Endothelial cell of umbilical vein (primary cell): Measurements from ENCODE around the gene SESTD1. TPM values are rescaled to one million over a fixed set of nuclear protein-coding genes. Genes with fewer than 3 reads are reported as not detected.

Experiments used
- BruUV-seq: library from RNA; stranded (reverse); fragments of 400-500 nt; replicated peaks from 2 replicates; lab custom pipeline; 2021; lab: Mats Ljungman, UMichigan
- CTCF ChIA-PET: fragments of 300-600, 350-600 bp; sonication (Branson Sonifier 250); formaldehyde crosslinking; loops from one replicate; lab custom pipeline; 2021; ENCODE audit warnings: antibody characterized with exemption, inconsistent platforms; lab: Charles Lee
- POLR2A ChIA-PET: fragments of 300-600, 350-600 bp; sonication (Branson Sonifier 250); formaldehyde crosslinking; loops from one replicate; lab custom pipeline; 2021; ENCODE audit warnings: antibody characterized with exemption, inconsistent platforms; lab: Charles Lee
- DNase-seq: peaks from one replicate; pipeline ENCODE4 v3.0.0-alpha.2; 2011; ENCODE audit warnings: low read depth, low spot score
- FAIRE-seq: peaks from 2 replicates; lab custom pipeline; 2011; peaks lifted over from hg19 to GRCh38; lab: Jason Lieb, UNC
- H2AFZ ChIP-seq: 2 replicates; pipeline ENCODE4 v1.6.0; 2012; ENCODE audit warnings: low read depth, low read length, control low read depth, inconsistent platforms
- H3K27ac ChIP-seq: 2 replicates; pipeline ENCODE4 v1.5.1; 2011; ENCODE audit warnings: low read depth, mild to moderate bottlenecking, control low read depth, low read length, moderate library complexity; ENCODE audit not compliant: insufficient read depth
- H3K27me3 ChIP-seq, 2 experiments: 2 replicates each; pipeline versions ENCODE4 v1.6.0 to v1.6.1; 2011; ENCODE audit warnings: low read length in 2 of 2, mixed read lengths in 1 of 2; ENCODE audit not compliant: control insufficient read depth in 2 of 2, insufficient read depth in 2 of 2
- H3K36me3 ChIP-seq, 2 experiments: 2 replicates in 1 of 2; 3 replicates in 1 of 2; pipeline ENCODE4 v1.5.1; 2011; ENCODE audit warnings: low read length in 2 of 2, mild to moderate bottlenecking in 1 of 2, moderate library complexity in 1 of 2; ENCODE audit not compliant: control insufficient read depth in 2 of 2, insufficient read depth in 2 of 2; ENCODE audit errors: extremely low read depth in 1 of 2
- H3K4me1 ChIP-seq: 3 replicates; pipeline ENCODE4 v1.5.1; 2011; ENCODE audit warnings: mild to moderate bottlenecking, low read length; ENCODE audit not compliant: control insufficient read depth, insufficient read depth; ENCODE audit errors: extremely low read depth
- H3K4me2 ChIP-seq: 2 replicates; pipeline ENCODE4 v1.6.1; 2011; ENCODE audit warnings: low read length, control low read depth, mixed read lengths; ENCODE audit not compliant: insufficient read depth
- H3K4me3 ChIP-seq, 3 experiments: fragments of 200-600 bp in 1 of 3; sonication (generic), shearing (Covaris generic) in 1 of 3; replicated peaks in 1 of 3; 2 replicates each; pipeline ENCODE4 v1.5.1; 2011 to 2016; ENCODE audit warnings: control low read depth in 3 of 3, low read length in 3 of 3, mild to moderate bottlenecking in 2 of 3, inconsistent platforms in 1 of 3, low read depth in 1 of 3, moderate library complexity in 1 of 3; ENCODE audit not compliant: insufficient read depth in 1 of 3
- H3K79me2 ChIP-seq: 2 replicates; pipeline ENCODE4 v1.6.0; 2012; ENCODE audit warnings: low read length, inconsistent platforms; ENCODE audit not compliant: control insufficient read depth, insufficient read depth
- H3K9ac ChIP-seq: replicated peaks from 2 replicates; pipeline ENCODE3; 2011; ENCODE audit warnings: low read length, control low read depth; ENCODE audit not compliant: insufficient read depth; ENCODE audit errors: extremely low read depth
- H3K9me1 ChIP-seq: replicated peaks from 3 replicates; pipeline ENCODE4 v1.6.0; 2011; ENCODE audit warnings: mild to moderate bottlenecking, low read length; ENCODE audit not compliant: control insufficient read depth, insufficient read depth; ENCODE audit errors: extremely low read depth
- H3K9me3 ChIP-seq: replicated peaks from 2 replicates; pipeline ENCODE4 v1.5.1; 2012; ENCODE audit warnings: low read length, inconsistent platforms; ENCODE audit not compliant: control insufficient read depth, insufficient read depth
- H4K20me1 ChIP-seq: replicated peaks from 2 replicates; pipeline ENCODE3; 2011; ENCODE audit warnings: mild to moderate bottlenecking, low read length; ENCODE audit not compliant: control insufficient read depth, insufficient read depth; ENCODE audit errors: extremely low read depth
- EZH2 ChIP-seq: IDR thresholded peaks from 2 replicates; pipeline ENCODE4 v1.6.1; 2012; ENCODE audit warnings: borderline replicate concordance, low read depth, mild to moderate bottlenecking, moderate library complexity, low read length, inconsistent platforms; ENCODE audit not compliant: severe bottlenecking
- FOS ChIP-seq: IDR thresholded peaks from 2 replicates; pipeline ENCODE4 v1.6.1; 2011; ENCODE audit warnings: mild to moderate bottlenecking, low read length, moderate library complexity, borderline replicate concordance; ENCODE audit not compliant: insufficient read depth
- GATA2 ChIP-seq: IDR thresholded peaks from 2 replicates; pipeline ENCODE4 v1.7.0; 2011; ENCODE audit warnings: low read depth, mild to moderate bottlenecking, moderate library complexity, mixed read lengths, low read length; ENCODE audit not compliant: insufficient read length, insufficient read depth
- JUN ChIP-seq: IDR thresholded peaks from 2 replicates; pipeline ENCODE4 v1.6.1; 2011; ENCODE audit warnings: borderline replicate concordance, low read depth; ENCODE audit not compliant: insufficient read length, insufficient read depth
- MYC ChIP-seq: IDR thresholded peaks from one replicate; pipeline ENCODE4 v1.6.1; 2011; ENCODE audit warnings: mild to moderate bottlenecking, low read depth, low read length
- POLR2A ChIP-seq: IDR thresholded peaks from 2 replicates; pipeline ENCODE4 v1.6.1; 2012; ENCODE audit warnings: low read depth, mild to moderate bottlenecking, control low read depth, low read length
- POLR2AphosphoS5 ChIP-seq: IDR thresholded peaks from 2 replicates; pipeline ENCODE4 v1.6.1; 2012; ENCODE audit warnings: low read depth, mild to moderate bottlenecking, control low read depth, low read length, moderate library complexity; ENCODE audit not compliant: insufficient read depth
- dilution Hi-C: fragments of 300-500 bp; cut with MboI; formaldehyde crosslinking; loops from one replicate; pipeline ENCODE4 v1.15.0; 2019; ENCODE audit warnings: low sequenced_read_pairs; ENCODE audit not compliant: extremely low pct_ligation_motif_present
- intact Hi-C: fragments of 100-400 bp; cut with micrococcal nuclease; formaldehyde crosslinking; loops from one replicate; pipeline ENCODE4 v1.10.0; 2022
- polyA plus RNA-seq, 4 experiments: library from polyadenylated mRNA; depleted of rRNA in 3 of 4; stranded (reverse) in 3 of 4; unstranded in 1 of 4; fragments of >200 nt; gene quantifications; 2 replicates each; pipeline versions ENCODE4 v1.2.1 to v1.2.3, GENCODE V29; 2011 to 2012; ENCODE audit warnings: missing spikeins in 1 of 4
- total RNA-seq: library from RNA; stranded (reverse); gene quantifications from 2 replicates; pipeline ENCODE4 v1.2.3, GENCODE V29; 2021
- TF ChIP-seq, protein P1 (sequence below), 2 donors: IDR thresholded peaks; 1 replicate in 1 of 2; 2 replicates in 1 of 2; pipeline ENCODE4 v1.5.1; 2011; ENCODE audit warnings: low read length in 2 of 2, mild to moderate bottlenecking in 2 of 2, moderate library complexity in 2 of 2, control low read depth in 1 of 2, inconsistent platforms in 1 of 2, low read depth in 1 of 2; ENCODE audit not compliant: insufficient read depth in 1 of 2; ENCODE audit errors: extremely low read depth in 1 of 2
- TF ChIP-seq, protein P2 (sequence below): IDR thresholded peaks from 2 replicates; pipeline ENCODE4 v1.6.1; 2011; ENCODE audit not compliant: insufficient read depth, insufficient read length

The SESTD1 gene
- total and polyA plus RNA-seq, 2 donors (not counting 3 experiments of a cell fraction or from before 2014, with no cell fraction given) = 9.8 to 72.4 TPM

DNA sequence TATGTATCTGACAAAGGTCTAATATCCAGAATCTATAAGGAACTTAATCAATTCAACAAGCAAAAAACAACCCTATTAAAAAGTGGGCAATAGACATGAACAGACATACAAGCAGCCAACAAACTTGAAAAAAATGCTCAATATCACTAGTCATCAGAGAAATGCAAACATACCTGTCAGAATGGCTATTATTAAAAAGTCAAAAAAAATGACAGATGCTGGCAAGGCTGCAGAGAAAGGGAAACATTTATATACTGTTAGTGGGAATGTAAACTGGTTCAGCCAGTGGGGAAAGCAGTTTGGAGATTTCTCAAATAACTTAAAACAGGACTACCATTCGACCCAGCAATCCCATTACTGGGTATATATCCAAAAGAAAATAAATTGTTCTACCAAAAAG, 21.6 kb downstream of the SESTD1 start:
- no peak for FAIRE-seq
- Histone ChIP-seq H3K4me1 (peaks cover 23% of the 10 kb centered on the region), H3K9ac (no peak overlapping the region), H3K27me3 (no peaks in the 10 kb centered on the region), H3K4me3 (no peak overlapping the region), H3K9me3 (no peaks in the 10 kb centered on the region), H3K4me2 (no peak overlapping the region), H3K36me3 (no peaks in the 10 kb centered on the region), H4K20me1 (peaks cover 7% of the 10 kb centered on the region), H3K27ac (no peak overlapping the region), H3K9me1 (peaks cover 2% of the 10 kb centered on the region), H2AFZ (no peak overlapping the region), H3K79me2 (peaks cover 90% of the 10 kb centered on the region)
- POLR2A ChIA-PET = no interaction called here
- no TSS peak for BruUV-seq
- intact Hi-C loops = no loop called here
- TF ChIP-seq FOS (no peak), GATA2 (no peak), POLR2AphosphoS5 (no peak), POLR2A (no peak), EZH2 (no peak), JUN (no peak), MYC (no peak)
- TF ChIP-seq, protein P1, sequence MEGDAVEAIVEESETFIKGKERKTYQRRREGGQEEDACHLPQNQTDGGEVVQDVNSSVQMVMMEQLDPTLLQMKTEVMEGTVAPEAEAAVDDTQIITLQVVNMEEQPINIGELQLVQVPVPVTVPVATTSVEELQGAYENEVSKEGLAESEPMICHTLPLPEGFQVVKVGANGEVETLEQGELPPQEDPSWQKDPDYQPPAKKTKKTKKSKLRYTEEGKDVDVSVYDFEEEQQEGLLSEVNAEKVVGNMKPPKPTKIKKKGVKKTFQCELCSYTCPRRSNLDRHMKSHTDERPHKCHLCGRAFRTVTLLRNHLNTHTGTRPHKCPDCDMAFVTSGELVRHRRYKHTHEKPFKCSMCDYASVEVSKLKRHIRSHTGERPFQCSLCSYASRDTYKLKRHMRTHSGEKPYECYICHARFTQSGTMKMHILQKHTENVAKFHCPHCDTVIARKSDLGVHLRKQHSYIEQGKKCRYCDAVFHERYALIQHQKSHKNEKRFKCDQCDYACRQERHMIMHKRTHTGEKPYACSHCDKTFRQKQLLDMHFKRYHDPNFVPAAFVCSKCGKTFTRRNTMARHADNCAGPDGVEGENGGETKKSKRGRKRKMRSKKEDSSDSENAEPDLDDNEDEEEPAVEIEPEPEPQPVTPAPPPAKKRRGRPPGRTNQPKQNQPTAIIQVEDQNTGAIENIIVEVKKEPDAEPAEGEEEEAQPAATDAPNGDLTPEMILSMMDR (IDR thresholded peaks at IDR 0.05; ENCODE audit: extremely low read depth in 1 of 2, insufficient read depth in 1 of 2, low read depth in 1 of 2, low read length in 2 of 2) = no peak
- TF ChIP-seq, protein P2, sequence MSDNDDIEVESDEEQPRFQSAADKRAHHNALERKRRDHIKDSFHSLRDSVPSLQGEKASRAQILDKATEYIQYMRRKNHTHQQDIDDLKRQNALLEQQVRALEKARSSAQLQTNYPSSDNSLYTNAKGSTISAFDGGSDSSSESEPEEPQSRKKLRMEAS = no peak
- CTCF ChIA-PET = no interaction called here
- dilution Hi-C loops = no loop called here
- DNase-seq = no peak
